BE2C (cell line): ENCODE measurements around the gene PNPT1.

Experiments used
- DNase-seq: peaks from one replicate; pipeline ENCODE4 v3.0.0-alpha.2; 2020
- H3K27me3 ChIP-seq: fragments of 250-450 bp; sonication (Bioruptor Pico); 2 replicates; pipeline ENCODE4 v1.5.1; 2020; ENCODE audit warnings: mild to moderate bottlenecking
- H3K36me3 ChIP-seq: fragments of 250-450 bp; sonication (Bioruptor Pico); 2 replicates; pipeline ENCODE4 v1.5.1; 2020; ENCODE audit warnings: mild to moderate bottlenecking
- H3K4me1 ChIP-seq: fragments of 250-450 bp; sonication (Bioruptor Pico); 2 replicates; pipeline ENCODE4 v1.5.1; 2020
- H3K4me3 ChIP-seq: 2 replicates; pipeline ENCODE4 v1.5.1; 2011; ENCODE audit warnings: low read depth, low read length
- H3K9me3 ChIP-seq: fragments of 250-450 bp; sonication (Bioruptor Pico); 2 replicates; pipeline ENCODE4 v1.5.1; 2020
- TF ChIP-seq, protein P1 (sequence below): IDR thresholded peaks from 2 replicates; pipeline ENCODE4 v1.5.1; 2012; ENCODE audit warnings: mild to moderate bottlenecking, low read depth, low read length

Gene PNPT1

DNA sequence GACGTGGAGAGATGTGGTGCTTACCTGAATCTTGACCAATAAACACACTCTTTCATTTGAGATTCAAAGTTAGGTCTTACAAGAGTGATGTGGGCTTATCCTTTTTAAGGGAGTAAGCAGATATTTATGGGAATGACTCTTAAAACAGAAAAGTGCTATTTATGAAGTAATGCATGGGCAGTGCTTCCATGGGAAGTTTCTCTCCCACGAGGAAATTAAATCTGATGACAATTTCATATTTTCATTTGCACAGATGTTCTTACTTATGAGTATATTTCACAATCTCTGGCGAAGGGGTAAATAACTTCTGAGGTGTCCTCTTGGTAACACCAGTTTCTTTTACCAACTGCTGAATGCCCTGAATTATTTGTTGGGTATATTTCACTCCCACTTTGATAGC is 21.0 kb downstream of the PNPT1 start:
- TF ChIP-seq, protein P1, sequence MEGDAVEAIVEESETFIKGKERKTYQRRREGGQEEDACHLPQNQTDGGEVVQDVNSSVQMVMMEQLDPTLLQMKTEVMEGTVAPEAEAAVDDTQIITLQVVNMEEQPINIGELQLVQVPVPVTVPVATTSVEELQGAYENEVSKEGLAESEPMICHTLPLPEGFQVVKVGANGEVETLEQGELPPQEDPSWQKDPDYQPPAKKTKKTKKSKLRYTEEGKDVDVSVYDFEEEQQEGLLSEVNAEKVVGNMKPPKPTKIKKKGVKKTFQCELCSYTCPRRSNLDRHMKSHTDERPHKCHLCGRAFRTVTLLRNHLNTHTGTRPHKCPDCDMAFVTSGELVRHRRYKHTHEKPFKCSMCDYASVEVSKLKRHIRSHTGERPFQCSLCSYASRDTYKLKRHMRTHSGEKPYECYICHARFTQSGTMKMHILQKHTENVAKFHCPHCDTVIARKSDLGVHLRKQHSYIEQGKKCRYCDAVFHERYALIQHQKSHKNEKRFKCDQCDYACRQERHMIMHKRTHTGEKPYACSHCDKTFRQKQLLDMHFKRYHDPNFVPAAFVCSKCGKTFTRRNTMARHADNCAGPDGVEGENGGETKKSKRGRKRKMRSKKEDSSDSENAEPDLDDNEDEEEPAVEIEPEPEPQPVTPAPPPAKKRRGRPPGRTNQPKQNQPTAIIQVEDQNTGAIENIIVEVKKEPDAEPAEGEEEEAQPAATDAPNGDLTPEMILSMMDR: no peak
- no peak for DNase-seq
- no peak overlapping the region for H3K4me3 ChIP-seq
- H3K36me3 ChIP-seq: no peaks in the 10 kb centered on the region
- H3K4me1 ChIP-seq: no peaks in the 10 kb centered on the region
- H3K9me3 ChIP-seq: no peaks in the 10 kb centered on the region
- H3K27me3 ChIP-seq: no peaks in the 10 kb centered on the region

DNA sequence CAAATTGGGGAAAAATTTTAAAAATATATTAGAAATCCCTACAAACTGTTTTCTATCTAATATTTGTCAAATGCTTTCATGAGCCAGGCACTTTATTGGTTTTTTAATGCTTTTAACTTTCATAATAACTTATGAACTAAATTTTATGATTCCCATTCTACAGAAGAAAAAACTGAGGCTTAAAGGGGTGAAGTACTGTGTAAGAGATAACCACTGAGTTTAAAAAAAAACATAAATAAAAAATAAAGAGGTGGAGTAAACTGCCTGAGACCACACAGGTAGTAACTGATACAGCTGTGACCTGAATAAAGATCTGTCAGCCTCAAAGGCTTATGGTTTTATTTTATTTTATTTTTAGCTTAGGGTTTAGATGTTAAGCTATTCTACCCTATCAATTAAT is 24.7 kb downstream of the PNPT1 start:
- TF ChIP-seq, protein P1: no peak
- no peaks in the 10 kb centered on the region for H3K27me3 ChIP-seq
- no peaks in the 10 kb centered on the region for H3K36me3 ChIP-seq
- DNase-seq: no peak
- H3K9me3 ChIP-seq: no peaks in the 10 kb centered on the region
- no peak overlapping the region for H3K4me3 ChIP-seq
- H3K4me1 ChIP-seq: no peaks in the 10 kb centered on the region

DNA sequence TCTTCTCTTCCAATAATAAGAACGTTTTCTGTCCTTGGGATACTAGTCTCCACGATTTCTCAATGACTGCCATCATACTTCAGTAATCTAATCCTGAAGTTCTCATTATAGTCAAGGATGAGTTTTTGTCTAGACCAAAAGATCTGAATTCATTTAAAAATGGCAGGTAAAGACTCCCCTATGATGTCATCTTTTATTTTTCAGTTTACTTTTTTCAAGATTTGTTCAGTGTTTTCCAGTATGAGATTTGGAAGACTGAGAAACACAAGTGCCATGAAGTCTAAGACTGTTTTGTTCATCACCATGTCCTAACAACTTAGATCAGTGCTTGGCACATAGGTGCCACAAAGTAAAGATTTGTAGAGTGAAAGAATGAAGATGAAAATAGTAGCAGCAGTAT is 40.4 kb downstream of the PNPT1 start:
- no peak overlapping the region for H3K4me3 ChIP-seq
- no peaks in the 10 kb centered on the region for H3K27me3 ChIP-seq
- no peaks in the 10 kb centered on the region for H3K4me1 ChIP-seq
- TF ChIP-seq, protein P1: no peak
- no peak for DNase-seq
- no peaks in the 10 kb centered on the region for H3K9me3 ChIP-seq
- no peaks in the 10 kb centered on the region; the same call in 1 of the 2 replicates for H3K36me3 ChIP-seq

DNA sequence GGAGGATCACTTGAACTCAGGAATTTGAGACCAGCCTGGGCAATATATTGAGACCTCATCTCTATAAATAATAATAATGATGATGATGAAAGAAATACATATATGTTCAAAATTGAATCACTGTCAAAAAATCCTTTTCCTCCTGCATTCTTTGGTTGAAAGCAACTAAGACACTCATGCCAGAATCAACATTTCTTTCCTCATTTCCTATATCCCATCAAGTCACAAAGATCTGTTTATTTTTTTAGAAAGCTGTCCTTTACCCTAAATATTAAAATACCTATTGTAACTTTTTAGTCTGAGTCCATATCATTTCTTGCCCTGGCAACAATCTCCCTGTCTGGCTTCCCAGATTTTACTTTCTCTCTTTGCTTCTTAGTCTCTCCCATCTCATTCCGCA is 44.4 kb downstream of the PNPT1 start:
- DNase-seq: no peak
- Histone ChIP-seq H3K9me3 (no peaks in the 10 kb centered on the region), H3K36me3 (no peaks in the 10 kb centered on the region; the same call in 1 of the 2 replicates), H3K27me3 (no peaks in the 10 kb centered on the region), H3K4me1 (no peaks in the 10 kb centered on the region), H3K4me3 (no peak overlapping the region)
- TF ChIP-seq, protein P1: no peak

DNA sequence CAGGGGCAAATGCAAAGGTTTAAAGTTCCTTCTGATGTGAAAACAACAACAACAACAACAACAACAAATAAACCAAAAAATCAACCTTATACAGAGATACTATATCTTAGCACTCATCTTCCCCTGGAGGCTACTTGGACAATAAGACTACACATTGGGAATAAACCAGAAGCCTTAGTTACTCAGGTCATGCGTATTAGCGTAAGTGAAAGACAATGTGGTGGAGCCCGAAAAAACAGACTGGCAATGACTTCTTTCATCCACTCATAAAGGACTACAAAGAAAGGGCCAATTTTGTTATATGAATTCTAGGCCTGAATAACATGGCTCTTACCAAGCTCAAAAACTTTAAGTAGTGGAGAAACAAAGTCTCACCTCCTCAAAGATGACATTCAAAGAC is 56.8 kb downstream of the PNPT1 start:
- Histone ChIP-seq H3K9me3 (no peaks in the 10 kb centered on the region), H3K4me3 (no peak overlapping the region), H3K4me1 (no peaks in the 10 kb centered on the region), H3K27me3 (no peaks in the 10 kb centered on the region), H3K36me3 (no peaks in the 10 kb centered on the region; the same call in 1 of the 2 replicates)
- DNase-seq: no peak
- TF ChIP-seq, protein P1: no peak

DNA sequence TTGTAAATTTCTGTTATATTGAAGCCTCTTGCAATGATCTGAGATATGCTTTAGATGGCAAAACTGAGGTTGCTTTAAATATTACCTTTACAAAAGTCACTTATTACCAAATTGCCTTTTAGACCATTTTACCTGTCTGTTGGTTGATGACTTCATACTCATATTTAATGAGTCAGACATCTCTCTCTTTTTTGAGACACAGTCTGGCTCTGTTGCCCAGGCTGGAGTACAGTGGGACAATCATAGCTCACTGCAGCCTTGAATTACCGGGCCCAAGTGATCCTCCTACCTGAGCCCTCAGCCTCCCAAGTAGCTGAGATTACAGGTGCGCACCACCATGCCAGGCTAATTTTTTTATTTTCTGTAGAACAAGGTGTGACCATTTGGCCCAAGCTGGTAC is 64.7 kb downstream of the PNPT1 start:
- TF ChIP-seq, protein P1: no peak
- Histone ChIP-seq H3K4me1 (no peaks in the 10 kb centered on the region), H3K36me3 (no peaks in the 10 kb centered on the region), H3K4me3 (no peak overlapping the region), H3K27me3 (no peaks in the 10 kb centered on the region), H3K9me3 (no peaks in the 10 kb centered on the region)
- DNase-seq: no peak
